ENCODE results near the gene CCDC70. TPM values are rescaled to one million over a fixed set of nuclear protein-coding genes. Genes with fewer than 3 reads are reported as not detected.

The CCDC70 gene
- polyA plus RNA-seq, 1 donor = 0.15 TPM

DNA sequence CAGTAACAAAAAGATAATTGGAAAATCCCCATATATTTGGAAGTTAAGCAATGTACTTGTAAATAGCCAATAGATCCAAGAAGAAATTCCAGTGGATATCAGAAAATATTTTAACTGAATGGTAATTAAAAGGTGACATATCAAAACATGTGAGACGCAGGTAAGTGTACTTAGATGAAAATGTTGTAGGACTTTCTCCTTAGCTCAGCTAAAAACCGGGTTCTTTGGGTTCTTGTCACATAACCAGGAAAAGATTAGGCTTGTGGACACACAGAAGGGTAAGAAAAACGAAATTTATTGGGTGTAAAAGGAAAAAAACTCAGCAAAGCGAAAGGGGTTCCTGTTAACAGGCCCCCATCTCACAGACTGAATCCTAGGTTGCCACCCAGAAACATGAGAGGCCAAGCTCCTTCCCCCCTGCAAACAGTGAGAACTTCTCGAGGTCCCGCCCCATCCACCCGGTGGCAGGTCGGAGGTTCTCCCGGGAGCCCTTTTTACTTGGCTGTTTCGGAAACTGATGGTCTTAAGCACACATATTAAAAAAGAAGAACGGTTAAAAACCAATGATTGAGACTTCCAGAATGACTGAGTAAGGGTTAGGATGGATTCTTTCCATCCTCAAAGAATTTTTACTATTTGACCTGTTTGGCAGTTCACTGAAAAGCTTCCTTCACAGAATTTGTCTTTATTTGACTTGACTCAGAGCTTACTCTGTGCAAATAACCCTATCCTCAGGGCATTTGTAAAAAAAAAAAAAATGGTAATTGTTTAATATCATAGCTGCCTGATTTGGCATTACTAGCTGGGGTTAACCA, 3.1 kb upstream of the CCDC70 start:
- H3K9me3 ChIP-seq (ENCODE audit: control insufficient read depth, low read depth, low read length) = no peaks in the 10 kb centered on the region
- WGBS (ENCODE audit: insufficient coverage, low lambda C conversion rate) = 17% methylated on average over 1 of the region's 11 CpGs
- no peaks in the 10 kb centered on the region for H3K4me1 ChIP-seq (ENCODE audit: control insufficient read depth, insufficient read depth, low read length)
- no peak for DNase-seq
- H3K27ac ChIP-seq (ENCODE audit: low read length) = no peak overlapping the region
- peaks cover 3% of the 10 kb centered on the region for H3K27me3 ChIP-seq (ENCODE audit: control insufficient read depth, insufficient read depth, low read length)
- no peak overlapping the region for H3K4me3 ChIP-seq (ENCODE audit: low read length)
- H3K36me3 ChIP-seq (ENCODE audit: control insufficient read depth, insufficient read depth, low read length) = no peaks in the 10 kb centered on the region

DNA sequence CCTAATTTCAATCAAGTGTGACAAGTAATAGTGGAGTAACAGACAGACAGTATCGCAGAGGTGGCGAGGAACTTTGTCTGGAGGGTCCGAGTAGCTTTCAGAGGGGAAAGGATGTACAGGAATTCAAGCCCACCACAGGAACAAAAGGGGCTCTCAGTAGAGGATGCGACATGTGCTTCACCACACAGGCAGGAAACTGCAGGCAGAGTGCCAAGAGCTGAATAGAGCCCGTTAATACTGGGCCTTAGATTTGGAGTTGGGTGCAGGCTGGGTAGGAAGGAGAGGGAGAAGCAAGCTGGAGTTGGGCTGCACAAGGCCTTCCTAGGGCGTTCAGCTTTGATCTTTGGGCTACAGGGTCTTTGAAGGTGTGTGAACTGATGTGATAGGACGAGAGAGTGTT, 1.2 kb downstream of the CCDC70 start:
- no peaks in the 10 kb centered on the region for H3K36me3 ChIP-seq (ENCODE audit: control insufficient read depth, insufficient read depth, low read length)
- H3K27me3 ChIP-seq (ENCODE audit: control insufficient read depth, insufficient read depth, low read length) = peaks cover 3% of the 10 kb centered on the region
- WGBS (ENCODE audit: insufficient coverage, low lambda C conversion rate) = no CpG with 5 or more reads among the region's 7 CpGs
- H3K27ac ChIP-seq (ENCODE audit: low read length) = no peak overlapping the region
- no peaks in the 10 kb centered on the region for H3K9me3 ChIP-seq (ENCODE audit: control insufficient read depth, low read depth, low read length)
- no peak for DNase-seq
- no peaks in the 10 kb centered on the region for H3K4me1 ChIP-seq (ENCODE audit: control insufficient read depth, insufficient read depth, low read length)
- H3K4me3 ChIP-seq (ENCODE audit: low read length) = no peak overlapping the region

GRCh38 chr13:51865838-51866237, 4.1 kb downstream of the CCDC70 start:
- H3K36me3 ChIP-seq (ENCODE audit: control insufficient read depth, insufficient read depth, low read length) = no peaks in the 10 kb centered on the region
- no peak overlapping the region for H3K27ac ChIP-seq (ENCODE audit: low read length)
- no peaks in the 10 kb centered on the region for H3K27me3 ChIP-seq (ENCODE audit: control insufficient read depth, insufficient read depth, low read length)
- H3K9me3 ChIP-seq (ENCODE audit: control insufficient read depth, low read depth, low read length) = no peaks in the 10 kb centered on the region
- no peaks in the 10 kb centered on the region for H3K4me1 ChIP-seq (ENCODE audit: control insufficient read depth, insufficient read depth, low read length)
- no peak for DNase-seq
- no CpG with 5 or more reads among the region's 7 CpGs for WGBS (ENCODE audit: insufficient coverage, low lambda C conversion rate)
- H3K4me3 ChIP-seq (ENCODE audit: low read length) = no peak overlapping the region

- Histone ChIP-seq H3K27ac (ENCODE audit: low read length) (no peak overlapping the region), H3K9me3 (ENCODE audit: control insufficient read depth, low read depth, low read length) (no peaks in the 10 kb centered on the region), H3K36me3 (ENCODE audit: control insufficient read depth, insufficient read depth, low read length) (no peaks in the 10 kb centered on the region), H3K4me3 (ENCODE audit: low read length) (no peak overlapping the region), H3K4me1 (ENCODE audit: control insufficient read depth, insufficient read depth, low read length) (no peaks in the 10 kb centered on the region), H3K27me3 (ENCODE audit: control insufficient read depth, insufficient read depth, low read length) (no peaks in the 10 kb centered on the region)
- no CpG with 5 or more reads among the region's 4 CpGs for WGBS (ENCODE audit: insufficient coverage, low lambda C conversion rate)
- no peak for DNase-seq
Measured at GRCh38 chr13:51867062-51867461, 5.3 kb downstream of the CCDC70 start.

DNA sequence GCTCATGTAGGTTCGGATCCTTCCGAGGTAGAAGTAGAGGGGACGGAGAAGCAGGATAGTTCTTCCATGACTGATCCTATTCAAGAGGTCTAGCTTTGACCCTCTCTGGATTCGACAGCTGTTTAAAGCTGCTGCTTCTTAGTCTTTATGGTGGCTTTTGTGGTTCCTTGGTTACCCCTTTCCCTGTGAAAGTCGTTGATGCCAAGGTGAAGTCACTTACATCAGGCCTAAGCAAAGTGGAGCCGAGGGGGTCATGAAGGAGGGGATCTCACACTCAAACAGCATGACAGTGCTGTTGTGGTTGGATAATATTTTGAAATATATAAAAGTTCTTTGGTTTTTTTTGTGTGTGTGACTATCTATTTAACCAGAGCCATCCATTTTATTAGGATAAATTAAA, 8.1 kb downstream of the CCDC70 start:
- Histone ChIP-seq H3K4me1 (ENCODE audit: control insufficient read depth, insufficient read depth, low read length) (no peaks in the 10 kb centered on the region), H3K27ac (ENCODE audit: low read length) (no peak overlapping the region), H3K4me3 (ENCODE audit: low read length) (no peak overlapping the region), H3K9me3 (ENCODE audit: control insufficient read depth, low read depth, low read length) (no peaks in the 10 kb centered on the region), H3K36me3 (ENCODE audit: control insufficient read depth, insufficient read depth, low read length) (no peaks in the 10 kb centered on the region), H3K27me3 (ENCODE audit: control insufficient read depth, insufficient read depth, low read length) (no peaks in the 10 kb centered on the region)
- no CpG with 5 or more reads among the region's 6 CpGs for WGBS (ENCODE audit: insufficient coverage, low lambda C conversion rate)
- no peak for DNase-seq

GRCh38 chr13:51870616-51871015, 8.8 kb downstream of the CCDC70 start:
- no peaks in the 10 kb centered on the region for H3K4me1 ChIP-seq (ENCODE audit: control insufficient read depth, insufficient read depth, low read length)
- no peak overlapping the region for H3K27ac ChIP-seq (ENCODE audit: low read length)
- no peaks in the 10 kb centered on the region for H3K36me3 ChIP-seq (ENCODE audit: control insufficient read depth, insufficient read depth, low read length)
- H3K27me3 ChIP-seq (ENCODE audit: control insufficient read depth, insufficient read depth, low read length) = no peaks in the 10 kb centered on the region
- WGBS (ENCODE audit: insufficient coverage, low lambda C conversion rate) = no CpG with 5 or more reads among the region's 3 CpGs
- no peak for DNase-seq
- H3K9me3 ChIP-seq (ENCODE audit: control insufficient read depth, low read depth, low read length) = no peaks in the 10 kb centered on the region
- H3K4me3 ChIP-seq (ENCODE audit: low read length) = no peak overlapping the region

DNA sequence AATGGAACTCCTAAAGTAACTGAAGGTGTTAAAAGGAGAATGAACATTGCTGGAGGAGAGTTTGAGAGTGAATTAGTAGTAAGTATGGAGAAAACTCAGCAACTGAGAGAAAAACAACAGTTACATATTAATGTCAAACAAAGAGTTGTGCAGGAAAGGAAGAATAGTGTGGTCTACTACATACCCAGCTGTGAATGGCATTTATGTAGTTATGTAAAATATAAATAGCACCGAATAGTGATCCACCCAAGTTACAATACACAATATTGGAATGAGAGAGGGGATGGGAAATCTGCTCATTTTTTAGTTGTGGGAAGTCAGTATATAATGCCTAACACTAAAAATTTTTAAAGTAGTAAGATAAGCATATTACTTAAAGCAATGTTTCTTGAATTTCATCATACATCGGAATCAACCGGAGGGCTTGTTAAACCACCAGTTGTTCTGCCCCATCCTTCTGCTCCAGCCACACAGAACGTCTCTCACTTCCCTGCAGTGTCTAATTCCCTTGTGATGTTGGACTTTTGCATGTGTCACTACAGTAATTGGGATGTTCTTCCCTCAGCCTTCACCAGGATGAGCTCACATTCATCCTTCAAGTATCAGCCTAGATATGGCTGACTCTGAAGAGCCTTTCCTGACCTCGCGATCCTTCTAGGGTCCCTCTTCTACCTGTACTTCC, 11.5 kb downstream of the CCDC70 start:
- Histone ChIP-seq H3K9me3 (ENCODE audit: control insufficient read depth, low read depth, low read length) (no peaks in the 10 kb centered on the region), H3K4me1 (ENCODE audit: control insufficient read depth, insufficient read depth, low read length) (no peaks in the 10 kb centered on the region), H3K4me3 (ENCODE audit: low read length) (no peak overlapping the region), H3K27ac (ENCODE audit: low read length) (no peak overlapping the region), H3K36me3 (ENCODE audit: control insufficient read depth, insufficient read depth, low read length) (no peaks in the 10 kb centered on the region), H3K27me3 (ENCODE audit: control insufficient read depth, insufficient read depth, low read length) (no peaks in the 10 kb centered on the region)
- WGBS (ENCODE audit: insufficient coverage, low lambda C conversion rate) = 100% methylated on average over 2 of the region's 6 CpGs
- DNase-seq = no peak

- no peak for DNase-seq
- no peaks in the 10 kb centered on the region for H3K4me1 ChIP-seq (ENCODE audit: control insufficient read depth, insufficient read depth, low read length)
- H3K27me3 ChIP-seq (ENCODE audit: control insufficient read depth, insufficient read depth, low read length) = no peaks in the 10 kb centered on the region
- no peaks in the 10 kb centered on the region for H3K9me3 ChIP-seq (ENCODE audit: control insufficient read depth, low read depth, low read length)
- no CpG with 5 or more reads among the region's 1 CpG for WGBS (ENCODE audit: insufficient coverage, low lambda C conversion rate)
- H3K4me3 ChIP-seq (ENCODE audit: low read length) = no peak overlapping the region
- no peak overlapping the region for H3K27ac ChIP-seq (ENCODE audit: low read length)
- no peaks in the 10 kb centered on the region for H3K36me3 ChIP-seq (ENCODE audit: control insufficient read depth, insufficient read depth, low read length)
Measured at GRCh38 chr13:51873837-51874236, 12.1 kb downstream of the CCDC70 start.

DNA sequence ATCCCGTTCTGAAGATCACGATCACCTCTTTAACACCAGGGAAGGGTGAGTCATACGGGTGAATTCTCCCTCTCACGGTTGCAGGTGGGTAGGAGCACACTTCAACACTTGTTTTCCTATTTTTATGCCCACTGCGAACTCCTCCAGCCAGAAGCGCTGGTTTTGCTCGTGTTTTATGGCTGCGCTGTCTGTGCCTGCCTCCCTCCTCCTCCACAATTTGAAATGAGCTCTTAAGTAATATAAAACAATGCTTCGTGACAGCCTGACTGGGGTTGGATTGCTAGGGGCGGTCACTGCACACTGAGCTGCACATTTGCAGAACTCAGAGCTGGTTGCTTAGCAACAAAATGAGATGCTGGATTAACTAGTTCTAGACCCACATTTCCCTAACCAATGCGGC, 12.9 kb downstream of the CCDC70 start:
- Histone ChIP-seq H3K27me3 (ENCODE audit: control insufficient read depth, insufficient read depth, low read length) (no peaks in the 10 kb centered on the region), H3K4me3 (ENCODE audit: low read length) (no peak overlapping the region), H3K4me1 (ENCODE audit: control insufficient read depth, insufficient read depth, low read length) (no peaks in the 10 kb centered on the region), H3K36me3 (ENCODE audit: control insufficient read depth, insufficient read depth, low read length) (no peaks in the 10 kb centered on the region), H3K27ac (ENCODE audit: low read length) (no peak overlapping the region), H3K9me3 (ENCODE audit: control insufficient read depth, low read depth, low read length) (no peaks in the 10 kb centered on the region)
- WGBS (ENCODE audit: insufficient coverage, low lambda C conversion rate) = 60% methylated on average over 3 of the region's 11 CpGs
- DNase-seq = no peak

GRCh38 chr13:51879133-51879532, 17.4 kb downstream of the CCDC70 start:
- WGBS (ENCODE audit: insufficient coverage, low lambda C conversion rate) = no CpG with 5 or more reads among the region's 4 CpGs
- no peak for DNase-seq
- peaks cover 4% of the 10 kb centered on the region for H3K9me3 ChIP-seq (ENCODE audit: control insufficient read depth, low read depth, low read length)
- H3K27me3 ChIP-seq (ENCODE audit: control insufficient read depth, insufficient read depth, low read length) = no peaks in the 10 kb centered on the region
- H3K4me3 ChIP-seq (ENCODE audit: low read length) = no peak overlapping the region
- no peaks in the 10 kb centered on the region for H3K4me1 ChIP-seq (ENCODE audit: control insufficient read depth, insufficient read depth, low read length)
- no peak overlapping the region for H3K27ac ChIP-seq (ENCODE audit: low read length)
- H3K36me3 ChIP-seq (ENCODE audit: control insufficient read depth, insufficient read depth, low read length) = no peaks in the 10 kb centered on the region

Measured in large intestine (tissue), 3 donors.